KMS-11 (cell line): ENCODE measurements around the gene NFKBIB.

Experiments used
- H2AFZ ChIP-seq: fragments of 200-600 bp; sonication (generic); 2 replicates; pipeline ENCODE4 v1.6.1; 2016; ENCODE audit warnings: antibody characterized with exemption, mixed run types, low read depth
- H3K27ac ChIP-seq: fragments of 200-600 bp; sonication (generic); 2 replicates; pipeline ENCODE4 v1.6.1; 2016; ENCODE audit warnings: mild to moderate bottlenecking, mixed run types
- H3K27me3 ChIP-seq: fragments of 200-600 bp; sonication (generic); 2 replicates; pipeline ENCODE4 v1.6.1; 2017; ENCODE audit warnings: mild to moderate bottlenecking, low read depth, mixed run types, moderate library complexity; ENCODE audit not compliant: insufficient read depth
- H3K36me3 ChIP-seq: fragments of 200-600 bp; sonication (generic); 2 replicates; pipeline ENCODE4 v1.6.1; 2017; ENCODE audit warnings: mild to moderate bottlenecking, mixed run types; ENCODE audit not compliant: insufficient read depth
- H3K4me1 ChIP-seq: fragments of 200-600 bp; sonication (generic); 2 replicates; pipeline ENCODE4 v1.6.1; 2016; ENCODE audit warnings: mild to moderate bottlenecking, low read depth, mixed run types; ENCODE audit not compliant: poor library complexity, severe bottlenecking
- H3K4me2 ChIP-seq: fragments of 200-600 bp; sonication (generic); 2 replicates; pipeline ENCODE4 v1.7.0; 2016; ENCODE audit warnings: mild to moderate bottlenecking, mixed run types
- H3K4me3 ChIP-seq: fragments of 200-600 bp; sonication (generic); IDR thresholded peaks from 2 replicates; pipeline ENCODE4 v1.6.1; 2017; ENCODE audit warnings: low read depth, low read length, mixed read lengths; ENCODE audit not compliant: insufficient read depth
- H3K79me2 ChIP-seq: fragments of 200-600 bp; sonication (generic); 2 replicates; pipeline ENCODE4 v1.6.1; 2016; ENCODE audit warnings: low read depth, mixed run types; ENCODE audit not compliant: insufficient read depth
- H3K9ac ChIP-seq: fragments of 200-600 bp; sonication (generic); 2 replicates; pipeline ENCODE4 v1.6.1; 2016; ENCODE audit warnings: mild to moderate bottlenecking, mixed run types
- H4K20me1 ChIP-seq: fragments of 200-600 bp; sonication (generic); 2 replicates; pipeline ENCODE4 v1.6.1; 2016; ENCODE audit warnings: mild to moderate bottlenecking, mixed run types; ENCODE audit not compliant: insufficient read depth
- CTCF ChIP-seq: fragments of 200-600 bp; sonication (generic); conservative IDR thresholded peaks from 2 replicates; pipeline ENCODE4 v1.6.1; 2017; ENCODE audit warnings: low read depth, mild to moderate bottlenecking, antibody characterized with exemption, low read length, moderate library complexity, mixed read lengths

The NFKBIB gene

GRCh38 chr19:38949580-38950367, 50.0 kb downstream of the NFKBIB start:
- Histone ChIP-seq H3K4me2 (peak overlapping the region; percentile 27; the same call in 1 of the 2 replicates), H3K27me3 (peaks cover 17% of the 10 kb centered on the region; the same call in 1 of the 2 replicates), H4K20me1 (no peaks in the 10 kb centered on the region), H2AFZ (peak overlapping the region; percentile 47; the same call in 1 of the 2 replicates), H3K4me1 (peaks cover 4% of the 10 kb centered on the region), H3K27ac (no peak overlapping the region), H3K79me2 (no peaks in the 10 kb centered on the region), H3K4me3 (no peak overlapping the region), H3K36me3 (no peaks in the 10 kb centered on the region), H3K9ac (no peak overlapping the region; the same call in 1 of the 2 replicates)
- no peak for TF ChIP-seq CTCF

GRCh38 chr19:38951187-38951586, 51.4 kb downstream of the NFKBIB start:
- H4K20me1 ChIP-seq, result no peaks in the 10 kb centered on the region
- H3K4me3 ChIP-seq, result no peak overlapping the region
- H3K27ac ChIP-seq, result no peak overlapping the region
- peaks cover 17% of the 10 kb centered on the region; the same call in 1 of the 2 replicates for H3K27me3 ChIP-seq
- no peaks in the 10 kb centered on the region for H3K36me3 ChIP-seq
- no peak overlapping the region for H2AFZ ChIP-seq
- no peak overlapping the region for H3K4me2 ChIP-seq
- no peaks in the 10 kb centered on the region for H3K79me2 ChIP-seq
- no peak overlapping the region for H3K9ac ChIP-seq
- H3K4me1 ChIP-seq, result peaks cover 4% of the 10 kb centered on the region
- TF ChIP-seq CTCF, result no peak

GRCh38 chr19:38952395-38953165, 52.8 kb downstream of the NFKBIB start:
- H3K4me1 ChIP-seq, result peaks cover 4% of the 10 kb centered on the region
- no peaks in the 10 kb centered on the region for H3K36me3 ChIP-seq
- H3K4me2 ChIP-seq, result peak overlapping the region; percentile 18
- H3K79me2 ChIP-seq, result no peaks in the 10 kb centered on the region
- no peak overlapping the region for H3K9ac ChIP-seq
- peak; percentile 72 for TF ChIP-seq CTCF
- H3K4me3 ChIP-seq, result no peak overlapping the region
- peak overlapping the region; percentile 65; the same call in 1 of the 2 replicates for H2AFZ ChIP-seq
- H3K27ac ChIP-seq, result no peak overlapping the region
- H3K27me3 ChIP-seq, result peaks cover 5% of the 10 kb centered on the region; the same call in 1 of the 2 replicates
- no peaks in the 10 kb centered on the region for H4K20me1 ChIP-seq

GRCh38 chr19:38953677-38954076, 53.9 kb downstream of the NFKBIB start:
- Histone ChIP-seq H3K4me3 (no peak overlapping the region), H3K79me2 (no peaks in the 10 kb centered on the region), H3K27me3 (no peaks in the 10 kb centered on the region; the same call in 1 of the 2 replicates), H3K27ac (no peak overlapping the region), H2AFZ (no peak overlapping the region), H3K4me1 (peaks cover 4% of the 10 kb centered on the region), H3K9ac (no peak overlapping the region), H4K20me1 (no peaks in the 10 kb centered on the region), H3K4me2 (no peak overlapping the region), H3K36me3 (no peaks in the 10 kb centered on the region)
- TF ChIP-seq CTCF, result no peak
